Osteoblast (primary cell): ENCODE data around the gene DOP1A. TPM values are rescaled to one million over a fixed set of nuclear protein-coding genes. Genes with fewer than 3 reads are reported as not detected.

Experiments used
- DNase-seq: peaks from one replicate; pipeline ENCODE4 v3.0.0; 2011; ENCODE audit warnings: low spot score, mixed read lengths; ENCODE audit not compliant: insufficient read length; ENCODE audit errors: missing footprints
- H2AFZ ChIP-seq: 2 replicates; pipeline ENCODE4 v1.6.0; 2011; ENCODE audit warnings: mild to moderate bottlenecking, low read length
- H3K27ac ChIP-seq: 2 replicates; pipeline ENCODE4 v1.5.1; 2011; ENCODE audit warnings: mild to moderate bottlenecking, low read depth, low read length, moderate library complexity
- H3K27me3 ChIP-seq: 2 replicates; pipeline ENCODE4 v1.6.0; 2012; ENCODE audit warnings: mild to moderate bottlenecking, control low read depth, inconsistent platforms, low read length, moderate library complexity; ENCODE audit not compliant: insufficient read depth
- H3K36me3 ChIP-seq: 2 replicates; pipeline ENCODE4 v1.5.1; 2011; ENCODE audit warnings: mild to moderate bottlenecking, low read length, control low read depth, moderate library complexity; ENCODE audit not compliant: insufficient read depth
- H3K4me1 ChIP-seq: 2 replicates; pipeline ENCODE4 v1.5.1; 2011; ENCODE audit warnings: mild to moderate bottlenecking, low read length, control low read depth, moderate library complexity; ENCODE audit not compliant: insufficient read depth
- H3K4me2 ChIP-seq: 2 replicates; pipeline ENCODE4 v1.6.0; 2011; ENCODE audit warnings: mild to moderate bottlenecking, low read length; ENCODE audit not compliant: insufficient read depth
- H3K4me3 ChIP-seq: fragments of 200-600 bp; sonication (generic); 3 replicates; pipeline ENCODE4 v1.5.1; 2012; ENCODE audit warnings: mild to moderate bottlenecking, low read length, inconsistent platforms; ENCODE audit not compliant: insufficient read depth
- H3K79me2 ChIP-seq: 2 replicates; pipeline ENCODE4 v1.6.0; 2012; ENCODE audit warnings: mild to moderate bottlenecking, low read length, control low read depth, inconsistent platforms; ENCODE audit not compliant: insufficient read depth
- H3K9me3 ChIP-seq: 2 replicates; pipeline ENCODE4 v1.5.1; 2011; ENCODE audit warnings: low read depth, low read length, control low read depth
- H4K20me1 ChIP-seq: 2 replicates; pipeline ENCODE4 v1.6.0; 2012; ENCODE audit warnings: mild to moderate bottlenecking, low read length, control low read depth; ENCODE audit not compliant: insufficient read depth
- CTCF ChIP-seq: IDR thresholded peaks from 2 replicates; pipeline ENCODE4 v1.5.1; 2011; ENCODE audit warnings: mild to moderate bottlenecking, low read depth, low read length, moderate library complexity; ENCODE audit errors: extremely low read depth
- total RNA-seq: library from RNA; depleted of rRNA; stranded (reverse); fragments of >200 nt; gene quantifications from 2 replicates; pipeline ENCODE4 v1.2.3, GENCODE V29; 2012

Gene DOP1A
- total RNA-seq, 1 donor, result 45.2 TPM

DNA sequence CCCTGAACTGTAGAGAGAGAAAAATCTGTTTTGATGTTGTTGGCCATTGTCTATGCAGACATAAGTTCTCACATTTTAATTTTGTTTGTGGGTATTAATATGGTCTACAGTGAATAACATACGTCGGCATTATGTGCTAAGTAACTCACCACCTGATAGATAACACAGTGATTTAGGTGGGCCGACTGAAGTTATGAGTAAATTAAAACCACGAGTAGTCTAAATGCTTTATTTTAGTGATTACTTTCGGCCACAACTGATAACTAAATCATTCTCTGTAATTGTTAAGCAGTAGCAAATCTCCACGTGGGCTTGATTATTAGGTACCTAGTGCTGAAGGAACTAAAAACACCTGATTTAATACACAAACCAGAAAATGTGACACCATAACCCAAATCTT lies 1.1 kb downstream of the DOP1A start:
- Histone ChIP-seq H3K27me3 (no peaks in the 10 kb centered on the region), H3K79me2 (peaks cover 51% of the 10 kb centered on the region), H4K20me1 (peaks cover 2% of the 10 kb centered on the region), H3K27ac (no peak overlapping the region), H3K4me3 (peak overlapping the region; percentile 94), H3K36me3 (no peaks in the 10 kb centered on the region), H3K4me1 (peaks cover 16% of the 10 kb centered on the region), H3K4me2 (peak overlapping the region; percentile 90), H3K9me3 (no peaks in the 10 kb centered on the region), H2AFZ (peak overlapping the region; percentile 93)
- TF ChIP-seq CTCF, result no peak
- DNase-seq, result no peak

DNA sequence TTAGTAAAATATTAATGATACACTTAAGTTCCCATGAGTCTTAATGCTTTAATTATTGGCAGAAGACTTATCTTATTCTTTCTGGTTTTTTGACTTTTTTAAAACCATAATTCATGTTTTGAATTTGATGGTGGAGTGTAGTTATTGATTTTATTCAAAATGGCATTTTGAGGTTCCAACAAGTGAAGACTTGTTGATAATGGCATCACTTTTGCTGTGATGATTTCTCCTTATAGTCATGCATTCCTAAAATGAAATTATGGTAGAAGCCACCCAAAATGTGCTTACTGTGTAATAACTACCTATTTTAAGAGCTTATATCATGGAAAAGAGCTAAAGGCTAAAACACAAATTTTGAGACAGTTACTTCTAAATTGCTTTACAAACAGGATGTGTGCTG lies 2.2 kb downstream of the DOP1A start:
- H3K9me3 ChIP-seq, result no peaks in the 10 kb centered on the region
- no peak overlapping the region for H3K4me3 ChIP-seq
- H2AFZ ChIP-seq, result no peak overlapping the region
- no peak for TF ChIP-seq CTCF
- no peak overlapping the region for H3K27ac ChIP-seq
- peaks cover 54% of the 10 kb centered on the region for H3K79me2 ChIP-seq
- DNase-seq, result no peak
- H3K36me3 ChIP-seq, result no peaks in the 10 kb centered on the region
- H3K4me2 ChIP-seq, result no peak overlapping the region
- H3K4me1 ChIP-seq, result peaks cover 16% of the 10 kb centered on the region
- no peaks in the 10 kb centered on the region for H3K27me3 ChIP-seq
- H4K20me1 ChIP-seq, result peaks cover 2% of the 10 kb centered on the region

DNA sequence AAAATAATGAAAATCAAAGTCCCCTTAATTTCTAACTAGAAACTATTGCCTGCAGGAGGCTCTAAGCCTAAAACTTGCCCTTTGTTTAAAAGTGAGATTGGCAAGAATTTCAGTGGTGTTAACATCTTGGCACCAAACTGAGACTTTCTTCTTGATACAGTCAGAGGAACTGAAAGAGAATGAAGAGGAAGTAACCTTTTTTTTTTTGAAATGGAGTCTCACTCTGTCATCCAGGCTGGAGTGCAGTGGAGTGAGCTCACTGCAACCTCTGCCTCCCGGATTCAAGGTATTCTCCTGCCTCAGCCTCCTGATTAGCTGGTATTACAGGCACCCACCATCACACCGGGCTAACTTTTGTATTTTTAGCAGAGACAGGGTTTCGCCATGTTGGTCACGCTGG lies 3.6 kb downstream of the DOP1A start:
- Histone ChIP-seq H3K27me3 (no peaks in the 10 kb centered on the region), H2AFZ (no peak overlapping the region), H4K20me1 (peaks cover 2% of the 10 kb centered on the region), H3K4me1 (peaks cover 10% of the 10 kb centered on the region), H3K36me3 (no peaks in the 10 kb centered on the region), H3K4me3 (no peak overlapping the region), H3K27ac (peak overlapping the region; percentile 25), H3K4me2 (no peak overlapping the region), H3K9me3 (no peaks in the 10 kb centered on the region), H3K79me2 (peaks cover 56% of the 10 kb centered on the region)
- no peak for TF ChIP-seq CTCF
- no peak for DNase-seq

- Histone ChIP-seq H3K4me1 (peaks cover 9% of the 10 kb centered on the region), H3K36me3 (no peaks in the 10 kb centered on the region), H4K20me1 (peaks cover 2% of the 10 kb centered on the region), H3K27ac (peak overlapping the region; percentile 25), H3K9me3 (no peaks in the 10 kb centered on the region), H3K79me2 (peaks cover 57% of the 10 kb centered on the region), H2AFZ (no peak overlapping the region), H3K27me3 (no peaks in the 10 kb centered on the region), H3K4me3 (no peak overlapping the region), H3K4me2 (no peak overlapping the region)
- TF ChIP-seq CTCF, result no peak
- DNase-seq, result no peak
Observed at GRCh38 chr6:83071707-83072106, 4.2 kb downstream of the DOP1A start.
